ENCODE measurements around the gene SPC25. TPM values are rescaled to one million over a fixed set of nuclear protein-coding genes. Genes with fewer than 3 reads are reported as not detected.
A peak's percentile ranks its signal among the peaks of the same experiment; 100 is the strongest.

Gene SPC25
- total and polyA plus RNA-seq, 9 of the 15 experiments (the other 6 are each of a cell fraction or from before 2014, with no cell fraction given), result 44.8 to 100 (median 75.0) TPM

DNA sequence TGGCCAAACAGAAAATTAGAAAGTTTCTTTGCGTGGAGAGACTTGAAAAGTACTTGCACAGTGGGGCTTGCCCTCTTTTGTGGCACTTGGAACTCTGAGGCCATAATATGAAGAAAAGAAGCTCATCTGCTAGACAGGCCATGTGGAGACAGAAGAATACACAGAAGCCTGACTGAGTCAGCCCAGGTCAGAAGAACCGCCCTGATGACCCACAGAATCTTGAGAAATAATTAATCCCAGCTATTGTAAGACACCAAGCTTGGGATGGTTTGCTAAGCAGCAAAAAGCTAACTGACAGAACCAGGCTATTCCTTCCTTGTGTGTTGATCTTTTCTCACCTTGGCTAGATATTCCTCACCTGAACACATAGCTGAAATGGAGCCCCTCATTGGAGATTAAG is 44.6 kb upstream of the SPC25 start:
- CTCF ChIA-PET (ENCODE audit: low intra/inter-chr PET ratio), result no interaction called here

More for the DNA sequence above, 44.6 kb upstream of the SPC25 start:
- ATAC-seq (peak; percentile 1; the same call in 2 of the 3 replicates), DNase-seq (ENCODE audit: extremely low read depth in 1 of 4, low spot score in 3 of 4) (no peak), FAIRE-seq (no peak)
- peak overlapping the region; percentile 78 for H2AFZ ChIP-seq (ENCODE audit: low read depth, low read length)
- no peaks in the 10 kb centered on the region for H3K79me2 ChIP-seq (ENCODE audit: control insufficient read depth, insufficient read depth, low read length)
- peaks cover 5 to 42% of the 10 kb centered on the region in 2 experiments for H3K4me1 ChIP-seq (replicated peaks in 1 of 2; ENCODE audit: control insufficient read depth in 2 of 2, insufficient read depth in 2 of 2, low read length in 2 of 2)
- no peak overlapping the region for H3K4me3 ChIP-seq
- no peaks in the 10 kb centered on the region; the same call in 2 of the 3 replicates for H3K36me3 ChIP-seq (ENCODE audit: control insufficient read depth, insufficient read depth, low read length)
- BruUV-seq (replicated peaks), result no TSS peak
- H3K9me1 ChIP-seq (ENCODE audit: control insufficient read depth, insufficient read depth, low read length), result no peaks in the 10 kb centered on the region
- in situ Hi-C loops (cut with MboI) (no loop called here), intact Hi-C loops (cut with micrococcal nuclease) (loop anchor here (5.0 kb wide), 2 partner anchors 83 to 588 kb away; no protein-coding TSS in a partner anchor)
- H3K4me2 ChIP-seq (ENCODE audit: insufficient read depth, low read length), result peak overlapping the region; percentile 4; the same call in 1 of the 2 replicates
- no peaks in the 10 kb centered on the region for H3K27me3 ChIP-seq (ENCODE audit: control insufficient read depth in 2 of 2, insufficient read depth in 2 of 2, low read length in 2 of 2)
- H3K9ac ChIP-seq (ENCODE audit: insufficient read depth in 1 of 2, low read depth in 2 of 2, low read length in 2 of 2), result no peak overlapping the region
- H3K9me3 ChIP-seq (replicated peaks; ENCODE audit: control insufficient read depth, insufficient read depth, low read depth, low read length), result no peaks in the 10 kb centered on the region
- no peaks in the 10 kb centered on the region for H4K20me1 ChIP-seq (replicated peaks; ENCODE audit: control insufficient read depth, insufficient read depth, low read length)
- H3K27ac ChIP-seq (ENCODE audit: extremely low read depth, low read depth, low read length), result peak overlapping the region; percentile 78; the same call in 2 of the 3 replicates
- POLR2A ChIA-PET, result interaction anchor here (0.5 to 2.4 kb wide), 3 partner anchors 10 to 91 kb away, joined by 3 to 9 read pairs (median 3); no protein-coding TSS in a partner anchor
- TF ChIP-seq, protein P1, sequence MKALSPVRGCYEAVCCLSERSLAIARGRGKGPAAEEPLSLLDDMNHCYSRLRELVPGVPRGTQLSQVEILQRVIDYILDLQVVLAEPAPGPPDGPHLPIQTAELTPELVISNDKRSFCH (CRISPR knock-in tag; IDR thresholded peaks at IDR 0.05), result no peak
- TF ChIP-seq, protein P1 (tag; IDR thresholded peaks at IDR 0.05), result 0 out of 2 replicates have a peak, but pooled peaks have one; percentile 15
- 0 out of 2 replicates have a peak, but pooled peaks have one; percentile 5 for TF ChIP-seq CXXC5 (CRISPR knock-in tag; IDR thresholded peaks at IDR 0.05)
- TF ChIP-seq ZBTB1 (CRISPR knock-in tag; IDR thresholded peaks at IDR 0.05; ENCODE audit: borderline replicate concordance, low read depth), result no peak
- TF ChIP-seq, protein P2, sequence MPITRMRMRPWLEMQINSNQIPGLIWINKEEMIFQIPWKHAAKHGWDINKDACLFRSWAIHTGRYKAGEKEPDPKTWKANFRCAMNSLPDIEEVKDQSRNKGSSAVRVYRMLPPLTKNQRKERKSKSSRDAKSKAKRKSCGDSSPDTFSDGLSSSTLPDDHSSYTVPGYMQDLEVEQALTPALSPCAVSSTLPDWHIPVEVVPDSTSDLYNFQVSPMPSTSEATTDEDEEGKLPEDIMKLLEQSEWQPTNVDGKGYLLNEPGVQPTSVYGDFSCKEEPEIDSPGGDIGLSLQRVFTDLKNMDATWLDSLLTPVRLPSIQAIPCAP (CRISPR knock-in tag; IDR thresholded peaks at IDR 0.05; ENCODE audit: borderline replicate concordance), result no peak
- no peak for TF ChIP-seq TOE1 (IDR thresholded peaks at IDR 0.05; ENCODE audit: borderline replicate concordance)
- no peak for TF ChIP-seq TOE1 (CRISPR knock-in tag; IDR thresholded peaks at IDR 0.05; ENCODE audit: borderline replicate concordance, low read depth)
- TF ChIP-seq, protein P3, sequence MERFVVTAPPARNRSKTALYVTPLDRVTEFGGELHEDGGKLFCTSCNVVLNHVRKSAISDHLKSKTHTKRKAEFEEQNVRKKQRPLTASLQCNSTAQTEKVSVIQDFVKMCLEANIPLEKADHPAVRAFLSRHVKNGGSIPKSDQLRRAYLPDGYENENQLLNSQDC (CRISPR knock-in tag; IDR thresholded peaks at IDR 0.05), result no peak
- WGBS (ENCODE audit: insufficient coverage, low coverage, missing lambda C conversion rate), result 58% methylated on average over 2 of the region's 2 CpGs

Measured in K562 (cell line).